GM19455 (cell line): ENCODE results near the gene FLCN.
A peak's percentile ranks its signal among the peaks of the same experiment; 100 is the strongest.
"Not testable (repeated sequence)": the region's sequence is repeated elsewhere in the genome, so short reads cannot be mapped to it uniquely, and the experiment has no call there.

Experiments used
- ATAC-seq: cut with Tn5 transposase; IDR thresholded peaks from one replicate; pipeline ENCODE4 v1.9.1; 2021; ENCODE audit not compliant: unreplicated experiment

The FLCN gene

DNA sequence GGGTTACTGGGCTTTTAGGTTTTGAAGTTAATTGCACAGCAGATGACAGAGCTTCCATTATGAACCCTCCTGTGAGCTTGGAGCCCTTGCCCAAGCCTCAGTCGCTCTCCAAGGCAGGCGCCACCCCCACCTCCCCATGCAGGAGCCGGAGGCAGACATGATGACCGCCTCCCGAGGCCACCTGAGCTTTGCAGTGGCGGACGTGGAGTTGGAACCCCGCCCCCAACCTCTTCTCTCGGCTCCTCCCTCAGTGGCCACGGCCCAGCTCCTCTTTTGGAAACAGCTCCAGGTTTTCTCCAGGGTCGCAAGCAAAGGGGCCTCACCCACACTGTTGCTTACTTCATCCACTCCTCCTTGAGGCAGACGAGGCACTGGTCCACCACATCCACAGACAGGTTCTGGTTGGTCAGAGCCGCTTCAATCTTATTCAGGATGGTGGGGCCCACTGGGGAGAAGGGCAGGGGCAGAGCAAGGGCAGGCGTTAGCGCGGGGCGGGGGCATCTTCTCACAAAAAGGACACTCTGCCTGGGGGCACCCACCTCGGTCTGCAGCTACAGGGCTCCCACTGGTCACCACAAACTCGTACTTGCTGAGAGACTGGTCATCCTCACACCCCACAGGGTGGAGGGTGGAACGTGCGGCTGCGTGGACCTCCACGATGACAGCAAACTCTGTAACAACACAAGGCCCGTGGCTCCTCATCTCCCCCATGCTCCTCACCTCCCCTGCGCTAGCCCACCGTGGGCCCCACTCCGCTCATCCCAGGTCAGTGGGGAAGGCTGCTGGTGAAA is 22.1 kb downstream of the FLCN start:
- ATAC-seq: no peak

GRCh38 chr17:17213775-17214174 is 23.2 kb downstream of the FLCN start:
- no peak for ATAC-seq

DNA sequence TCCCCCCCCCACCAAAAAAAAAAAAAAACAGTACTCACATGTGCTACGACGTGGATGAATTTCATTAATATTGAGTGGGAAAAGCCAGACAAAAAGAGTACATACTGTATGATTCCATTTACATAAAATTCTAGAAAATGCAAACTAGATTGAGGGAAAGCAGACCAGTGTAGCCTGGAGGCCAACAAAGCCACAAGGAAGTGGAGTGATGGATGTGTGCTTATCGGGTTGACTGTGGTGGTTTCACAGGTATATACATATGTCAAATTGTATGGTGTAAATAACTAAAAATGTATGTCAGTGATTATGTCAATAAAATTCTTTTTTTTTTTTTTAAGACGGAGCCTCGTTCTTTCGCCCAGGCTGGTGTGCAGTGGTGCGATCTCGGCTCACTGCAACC is 29.0 kb downstream of the FLCN start:
- ATAC-seq: no peak

DNA sequence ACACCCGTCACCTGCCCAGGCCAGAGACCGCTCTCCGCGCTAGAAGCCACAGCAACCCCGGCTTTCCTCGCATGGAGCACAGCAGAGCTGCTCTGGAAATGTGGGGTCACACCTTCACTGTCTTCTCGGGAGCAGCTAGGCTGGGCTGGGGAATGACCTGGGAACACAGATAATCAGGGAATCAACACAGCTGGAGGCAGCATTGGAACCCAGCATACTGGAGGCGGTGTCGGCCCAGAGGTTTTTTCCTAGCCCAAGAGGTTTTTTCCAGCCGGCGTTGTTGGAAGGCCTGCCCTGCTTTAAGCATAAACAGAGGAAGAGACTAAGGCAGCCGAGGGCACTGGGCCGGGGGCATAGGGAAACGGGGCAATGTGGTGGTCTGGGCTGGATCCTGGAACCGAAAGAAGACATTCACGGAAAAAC is 30.0 kb downstream of the FLCN start:
- no peak for ATAC-seq

DNA sequence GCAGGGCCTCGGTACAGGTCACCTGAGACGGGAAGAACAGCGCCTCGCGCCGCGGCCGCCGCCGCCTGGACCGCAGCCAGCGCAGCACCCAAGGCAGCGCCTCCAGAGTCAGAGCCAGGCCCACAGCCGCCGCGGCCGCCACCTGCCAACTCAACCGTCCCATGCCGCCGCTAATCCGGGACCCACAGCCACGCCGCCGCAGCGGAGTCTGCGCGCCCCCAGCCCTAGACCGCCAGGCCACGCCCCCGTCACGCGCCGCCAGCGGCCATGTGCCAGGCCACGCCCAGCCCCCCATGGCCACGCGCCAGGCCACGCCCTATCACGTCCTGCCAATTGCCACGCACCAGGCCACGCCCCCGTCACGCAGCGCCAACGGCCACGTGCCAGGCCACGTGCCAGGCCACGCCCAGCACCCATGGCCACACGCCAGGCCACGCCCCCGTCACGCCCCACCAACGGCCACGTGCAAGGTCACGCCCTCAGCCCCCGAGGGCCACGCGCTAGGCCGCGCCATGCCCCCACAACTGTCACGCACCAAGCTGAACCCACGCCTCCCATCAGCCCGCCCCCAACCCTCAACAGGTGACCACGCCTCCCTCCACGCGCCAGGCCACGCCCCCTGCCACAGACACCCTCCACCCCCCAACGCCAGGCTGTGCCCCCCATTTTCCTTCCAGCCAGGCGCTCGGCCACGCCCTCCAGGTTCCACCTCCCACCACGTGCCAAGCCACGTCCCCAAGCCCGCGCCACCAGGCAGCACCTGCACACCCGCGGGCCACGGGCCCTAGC is 30.6 kb downstream of the FLCN start, which contains the start of gene PLD6:
TSS of gene PLD6 (minus strand) at position 210 of the 789 bp plus-strand sequence. CDS start at position 163, 47 bp downstream.
- ATAC-seq: peak; percentile 48

GRCh38 chr17:17205368-17206123 is 31.4 kb downstream of the FLCN start:
- ATAC-seq: peak; percentile 50

DNA sequence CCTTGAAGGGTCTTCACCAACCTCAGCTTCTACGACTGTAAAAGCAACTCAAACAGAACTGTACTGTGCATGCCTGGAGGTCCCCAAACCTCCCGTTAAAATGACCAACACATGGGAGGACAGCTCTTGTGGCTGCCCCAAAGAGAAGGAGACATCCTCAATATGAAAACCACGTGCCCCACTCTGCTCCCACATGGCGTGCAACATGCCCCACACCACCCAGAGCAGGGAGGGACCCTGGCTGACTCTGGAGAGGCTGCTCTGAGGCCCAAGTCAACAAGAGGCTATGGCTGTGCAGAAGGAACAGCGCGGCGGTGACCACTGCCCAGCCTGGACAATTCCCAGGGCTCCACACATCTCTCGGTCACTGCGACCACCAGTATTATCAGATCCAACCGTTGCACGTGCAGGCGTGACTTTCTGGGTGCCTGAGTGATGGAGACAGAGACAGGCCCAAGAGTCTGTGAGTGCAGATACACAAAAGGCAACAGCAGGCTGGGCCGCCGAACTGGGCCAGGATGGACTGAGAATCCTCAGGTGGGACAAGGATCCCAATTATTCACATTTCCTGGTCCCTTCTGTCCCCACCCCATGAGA is 32.2 kb downstream of the FLCN start:
- no peak for ATAC-seq

DNA sequence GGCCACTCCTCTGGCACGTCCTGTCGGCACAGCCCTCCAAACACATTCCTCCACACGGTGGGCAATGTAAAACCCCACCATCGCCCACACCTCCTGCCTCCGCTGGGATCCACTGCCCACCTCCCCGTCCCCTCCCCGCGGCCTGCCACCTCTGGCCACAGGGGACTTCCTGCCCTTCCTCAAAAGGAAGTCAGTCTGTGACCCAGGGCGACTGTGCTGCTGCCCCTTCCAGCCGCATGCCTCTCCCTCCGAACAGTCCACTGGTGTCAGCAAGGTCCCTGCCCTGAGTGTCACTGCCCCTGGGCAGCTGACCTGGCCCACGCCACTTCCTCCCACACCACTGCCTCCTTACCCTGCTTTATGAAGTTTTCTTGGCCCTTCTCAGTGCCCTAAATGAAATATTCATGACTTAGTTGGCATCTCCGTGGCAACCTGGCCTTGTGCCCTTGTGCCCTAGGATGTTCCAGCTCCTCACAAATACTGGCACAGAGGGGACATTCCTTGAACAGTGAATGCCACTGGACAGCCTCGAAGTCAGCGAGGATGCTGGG is 32.9 kb downstream of the FLCN start:
- no peak for ATAC-seq

GRCh38 chr17:17203173-17203730 is 33.7 kb downstream of the FLCN start:
- ATAC-seq: no peak

GRCh38 chr17:17201907-17202306 is 35.1 kb downstream of the FLCN start:
- no peak for ATAC-seq

- no peak for ATAC-seq
These were observed 35.7 kb downstream of the FLCN start for GRCh38 chr17:17201271-17201670.

GRCh38 chr17:17200831-17201230 is 36.1 kb downstream of the FLCN start:
- no peak for ATAC-seq

DNA sequence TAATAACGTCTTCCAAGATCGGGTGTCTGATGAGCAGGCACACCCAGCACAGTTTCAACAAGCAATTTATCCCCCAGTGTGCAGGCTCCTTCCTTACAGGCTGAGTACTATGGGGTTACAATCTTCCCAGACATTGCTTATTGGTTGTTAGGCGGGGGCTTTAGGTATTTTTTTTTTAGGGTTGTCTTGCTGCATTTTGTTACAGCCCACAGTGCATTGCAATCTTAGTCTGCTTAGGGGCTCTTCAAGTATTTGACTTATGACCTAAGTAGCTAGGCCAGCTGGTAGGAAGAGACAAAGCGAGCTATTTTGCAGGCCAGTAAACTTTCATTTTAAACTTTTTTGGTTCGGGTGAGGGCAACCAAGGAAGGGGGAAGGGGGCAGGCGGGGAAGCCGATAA is 36.7 kb downstream of the FLCN start:
- no peak for ATAC-seq

DNA sequence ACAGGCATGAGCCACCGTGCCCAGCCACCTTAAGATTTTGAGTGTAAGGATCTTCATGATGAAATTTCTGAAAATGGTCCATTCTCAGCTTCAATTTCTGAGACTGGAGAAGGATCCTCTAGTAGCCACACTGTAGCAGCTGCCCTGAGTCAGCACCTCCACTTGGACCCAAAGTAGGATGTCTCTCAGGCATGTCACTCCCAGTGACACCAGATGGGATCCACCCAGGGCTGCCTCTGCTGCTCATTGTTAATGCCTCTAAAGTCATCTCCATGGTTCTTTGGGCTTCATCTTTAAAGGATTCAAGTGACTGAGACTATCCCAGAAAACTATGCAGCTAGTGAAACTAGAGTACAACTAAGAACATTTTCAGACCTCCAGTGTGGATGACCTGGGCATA is 38.7 kb downstream of the FLCN start:
- ATAC-seq: no peak

- ATAC-seq: no peak
These were observed 40.2 kb downstream of the FLCN start for GRCh38 chr17:17196776-17197175.

DNA sequence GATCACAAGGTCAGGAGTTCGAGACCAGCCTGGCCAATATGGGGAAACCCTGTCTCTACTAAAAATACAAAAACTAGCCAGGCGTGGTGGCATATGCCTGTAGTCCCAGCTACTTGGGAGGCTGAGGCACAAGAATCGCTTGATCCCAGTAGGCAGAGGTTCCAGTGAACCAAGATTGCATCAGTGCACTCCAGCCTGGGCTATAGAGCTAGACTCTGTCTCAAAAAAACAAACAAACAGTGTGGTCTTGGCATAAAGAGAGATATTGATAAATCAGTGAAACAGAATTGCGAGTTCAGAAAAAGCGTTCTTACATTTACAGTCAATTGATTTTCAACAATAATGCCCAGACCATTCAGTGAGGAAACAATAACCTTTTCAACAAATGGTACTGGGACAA is 41.5 kb downstream of the FLCN start:
- not testable (repeated sequence) for ATAC-seq

DNA sequence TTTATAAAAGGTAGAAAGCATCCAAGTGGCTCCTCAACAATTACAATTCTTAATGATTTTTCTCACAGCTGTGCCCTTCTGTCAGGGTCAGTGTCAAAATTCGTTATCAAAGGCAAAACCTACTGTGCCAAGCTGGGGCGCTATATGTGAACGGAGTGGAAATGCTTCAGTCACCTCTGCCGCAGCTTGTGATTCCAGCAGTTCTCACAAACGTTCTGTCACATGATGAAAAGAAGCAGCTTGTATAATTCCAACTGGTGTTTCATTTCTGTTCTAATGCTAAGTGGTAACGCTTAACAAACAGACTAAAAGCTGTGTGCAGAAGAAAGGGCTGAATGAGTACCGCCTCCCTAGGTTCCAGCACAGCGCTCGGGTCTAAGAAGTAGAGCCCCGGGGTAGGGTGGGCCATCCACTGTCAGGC is 45.0 kb downstream of the FLCN start:
- no peak for ATAC-seq

DNA sequence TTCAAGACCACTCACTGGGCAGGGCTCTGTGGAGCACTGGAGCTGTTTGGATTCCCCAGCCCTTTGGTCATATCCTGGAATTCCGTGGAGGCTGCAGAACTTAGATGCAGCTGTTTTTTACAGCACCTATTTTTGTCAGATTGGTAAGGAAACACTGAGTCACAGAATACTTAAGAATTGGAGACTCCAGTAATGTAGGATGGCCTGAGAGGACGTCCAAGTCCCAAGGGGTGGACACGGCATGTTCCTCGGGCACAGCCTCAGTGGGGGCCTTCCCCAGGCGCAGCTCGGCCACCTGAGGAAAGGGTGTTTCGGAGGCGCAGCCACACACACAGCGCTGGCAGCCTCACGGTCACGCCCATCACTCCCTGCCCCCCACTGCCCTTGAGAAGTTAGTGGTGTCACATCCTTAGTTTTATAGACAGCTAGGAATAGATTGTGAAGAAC is 45.6 kb downstream of the FLCN start:
- no peak for ATAC-seq

DNA sequence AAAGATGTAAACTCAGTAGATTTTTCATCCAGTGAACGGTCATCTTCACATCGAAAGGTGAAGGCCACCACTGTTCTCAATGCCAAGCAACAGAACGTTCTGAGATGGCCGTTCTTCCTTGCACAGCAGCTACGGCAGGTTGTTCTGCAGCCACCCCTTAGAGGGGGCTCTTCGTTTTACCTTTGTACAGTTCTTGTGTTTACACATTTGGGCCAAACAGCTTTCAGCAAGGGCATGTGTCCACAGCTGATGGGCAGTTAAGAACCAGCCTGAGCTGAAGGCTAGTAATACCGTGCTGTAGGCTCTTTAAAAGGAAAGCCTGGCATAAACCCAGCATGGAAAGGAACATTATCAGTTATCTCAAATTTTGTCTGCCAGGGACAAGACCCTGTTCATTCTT is 46.8 kb downstream of the FLCN start:
- no peak for ATAC-seq

DNA sequence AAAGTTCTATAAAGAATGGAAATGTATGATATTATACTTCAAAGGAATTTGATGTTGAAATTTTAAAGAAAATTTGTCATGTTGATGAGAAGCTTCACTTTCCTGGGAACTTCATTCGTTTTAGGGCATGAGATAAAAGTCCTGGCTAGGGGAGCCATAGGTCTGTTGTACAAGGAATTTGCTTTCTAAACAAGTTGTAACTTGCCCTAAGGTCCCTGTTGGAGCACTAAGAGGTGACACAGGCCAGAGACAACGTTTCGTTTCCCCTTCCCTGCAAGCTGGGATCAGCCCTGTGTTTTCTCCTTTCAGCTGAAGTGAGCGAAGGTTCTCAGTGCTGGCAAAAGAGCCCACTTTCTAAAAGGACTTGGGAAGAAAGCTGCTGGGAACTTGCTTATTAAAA is 47.4 kb downstream of the FLCN start:
- ATAC-seq: no peak
